ENCODE results near the gene SPCS1.

Gene SPCS1

GRCh38 chr3:52694528-52695189, 11.2 kb upstream of the SPCS1 start:
- Histone ChIP-seq H3K4me1 (ENCODE audit: control insufficient read depth in 2 of 2, insufficient read depth in 2 of 2, low read length in 2 of 2) (peaks cover 0 to 4% of the 10 kb centered on the region in 2 donors), H3K27me3 (ENCODE audit: control insufficient read depth in 2 of 2, insufficient read depth in 2 of 2, low read length in 2 of 2) (no peaks in the 10 kb centered on the region), H3K9ac (ENCODE audit: low read depth in 1 of 2, low read length in 2 of 2) (no peak overlapping the region), H3K4me3 (ENCODE audit: low read length in 2 of 2) (no peak overlapping the region), H3K9me3 (ENCODE audit: control insufficient read depth in 2 of 2, low read length in 2 of 2) (no peaks in the 10 kb centered on the region), H3K27ac (ENCODE audit: low read depth in 2 of 2, low read length in 2 of 2) (no peak overlapping the region), H3K36me3 (ENCODE audit: control insufficient read depth in 2 of 2, insufficient read depth in 2 of 2, low read length in 2 of 2) (peaks cover 65 to 75% of the 10 kb centered on the region in 2 donors)

- H3K27ac ChIP-seq (ENCODE audit: low read depth in 2 of 2, low read length in 2 of 2) = no peak overlapping the region
- peaks cover 0 to 4% of the 10 kb centered on the region in 2 donors for H3K4me1 ChIP-seq (ENCODE audit: control insufficient read depth in 2 of 2, insufficient read depth in 2 of 2, low read length in 2 of 2)
- H3K36me3 ChIP-seq (ENCODE audit: control insufficient read depth in 2 of 2, insufficient read depth in 2 of 2, low read length in 2 of 2) = peaks cover 55 to 66% of the 10 kb centered on the region in 2 donors
- no peaks in the 10 kb centered on the region for H3K9me3 ChIP-seq (ENCODE audit: control insufficient read depth in 2 of 2, low read length in 2 of 2)
- no peaks in the 10 kb centered on the region for H3K27me3 ChIP-seq (ENCODE audit: control insufficient read depth in 2 of 2, insufficient read depth in 2 of 2, low read length in 2 of 2)
- H3K9ac ChIP-seq (ENCODE audit: low read depth in 1 of 2, low read length in 2 of 2) = no peak overlapping the region
- H3K4me3 ChIP-seq (ENCODE audit: low read length in 2 of 2) = no peak overlapping the region
Measured at GRCh38 chr3:52695798-52696671, 9.9 kb upstream of the SPCS1 start.

DNA sequence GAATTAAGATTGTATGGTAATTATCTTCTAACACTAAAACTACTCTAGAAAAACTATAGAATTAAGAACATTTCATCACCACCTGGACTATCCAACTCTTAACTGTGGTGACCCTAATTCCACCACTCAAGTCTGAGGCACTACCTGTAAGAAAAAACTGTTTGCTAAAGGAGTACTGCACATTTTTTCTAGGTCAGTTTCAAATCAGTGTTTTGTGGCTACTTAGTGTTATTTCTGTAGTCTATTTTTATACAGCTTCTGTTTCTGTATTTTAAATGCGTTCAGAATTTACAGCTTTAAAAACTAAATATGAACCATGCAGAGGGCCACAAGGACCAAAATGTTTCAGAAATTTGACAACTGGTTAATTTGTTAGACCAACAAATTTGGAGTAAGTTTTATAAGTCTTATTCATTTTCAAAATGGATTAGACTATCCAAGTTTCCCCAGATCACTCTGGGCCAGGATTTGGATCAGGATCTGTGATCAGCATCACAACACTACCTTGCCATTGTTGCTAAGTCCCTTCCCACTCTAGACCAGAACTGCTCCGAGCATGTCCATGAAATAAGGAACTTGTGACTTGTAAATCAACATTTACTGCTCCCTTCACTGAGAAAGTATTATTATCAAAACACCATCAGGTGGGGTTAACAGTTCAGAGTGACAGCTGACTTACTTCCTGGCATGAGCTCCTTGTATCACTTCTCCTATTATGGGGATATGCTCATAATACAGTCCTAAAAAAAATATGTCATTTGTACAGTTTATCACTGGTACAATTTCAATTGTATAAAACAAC, 8.9 kb upstream of the SPCS1 start:
- peak overlapping the region in 1 of 2 donors; percentile 7 for H3K27ac ChIP-seq (ENCODE audit: low read depth in 2 of 2, low read length in 2 of 2)
- no peaks in the 10 kb centered on the region for H3K9me3 ChIP-seq (ENCODE audit: control insufficient read depth in 2 of 2, low read length in 2 of 2)
- no peak overlapping the region for H3K9ac ChIP-seq (ENCODE audit: low read depth in 1 of 2, low read length in 2 of 2)
- H3K4me3 ChIP-seq (ENCODE audit: low read length in 2 of 2) = no peak overlapping the region
- peaks cover 51 to 59% of the 10 kb centered on the region in 2 donors for H3K36me3 ChIP-seq (ENCODE audit: control insufficient read depth in 2 of 2, insufficient read depth in 2 of 2, low read length in 2 of 2)
- no peaks in the 10 kb centered on the region for H3K27me3 ChIP-seq (ENCODE audit: control insufficient read depth in 2 of 2, insufficient read depth in 2 of 2, low read length in 2 of 2)
- H3K4me1 ChIP-seq (ENCODE audit: control insufficient read depth in 2 of 2, insufficient read depth in 2 of 2, low read length in 2 of 2) = peaks cover 0 to 4% of the 10 kb centered on the region in 2 donors

GRCh38 chr3:52697632-52697965, 8.3 kb upstream of the SPCS1 start:
- Histone ChIP-seq H3K9me3 (ENCODE audit: control insufficient read depth in 2 of 2, low read length in 2 of 2) (no peaks in the 10 kb centered on the region), H3K4me3 (ENCODE audit: low read length in 2 of 2) (no peak overlapping the region), H3K4me1 (ENCODE audit: control insufficient read depth in 2 of 2, insufficient read depth in 2 of 2, low read length in 2 of 2) (peaks cover 0 to 4% of the 10 kb centered on the region in 2 donors), H3K27ac (ENCODE audit: low read depth in 2 of 2, low read length in 2 of 2) (peak overlapping the region in 1 of 2 donors; percentile 7), H3K9ac (ENCODE audit: low read depth in 1 of 2, low read length in 2 of 2) (no peak overlapping the region), H3K36me3 (ENCODE audit: control insufficient read depth in 2 of 2, insufficient read depth in 2 of 2, low read length in 2 of 2) (peaks cover 49 to 53% of the 10 kb centered on the region in 2 donors), H3K27me3 (ENCODE audit: control insufficient read depth in 2 of 2, insufficient read depth in 2 of 2, low read length in 2 of 2) (no peaks in the 10 kb centered on the region)

GRCh38 chr3:52703341-52703740, 2.6 kb upstream of the SPCS1 start:
- Histone ChIP-seq H3K36me3 (ENCODE audit: control insufficient read depth in 2 of 2, insufficient read depth in 2 of 2, low read length in 2 of 2) (peaks cover 3 to 9% of the 10 kb centered on the region in 2 donors), H3K9me3 (ENCODE audit: control insufficient read depth in 2 of 2, low read length in 2 of 2) (no peaks in the 10 kb centered on the region), H3K27ac (ENCODE audit: low read depth in 2 of 2, low read length in 2 of 2) (no peak overlapping the region), H3K9ac (ENCODE audit: low read depth in 1 of 2, low read length in 2 of 2) (no peak overlapping the region), H3K4me1 (ENCODE audit: control insufficient read depth in 2 of 2, insufficient read depth in 2 of 2, low read length in 2 of 2) (peaks cover 19 to 21% of the 10 kb centered on the region in 2 donors), H3K4me3 (ENCODE audit: low read length in 2 of 2) (peak overlapping the region in 1 of 2 donors; percentile 33), H3K27me3 (ENCODE audit: control insufficient read depth in 2 of 2, insufficient read depth in 2 of 2, low read length in 2 of 2) (no peaks in the 10 kb centered on the region)

DNA sequence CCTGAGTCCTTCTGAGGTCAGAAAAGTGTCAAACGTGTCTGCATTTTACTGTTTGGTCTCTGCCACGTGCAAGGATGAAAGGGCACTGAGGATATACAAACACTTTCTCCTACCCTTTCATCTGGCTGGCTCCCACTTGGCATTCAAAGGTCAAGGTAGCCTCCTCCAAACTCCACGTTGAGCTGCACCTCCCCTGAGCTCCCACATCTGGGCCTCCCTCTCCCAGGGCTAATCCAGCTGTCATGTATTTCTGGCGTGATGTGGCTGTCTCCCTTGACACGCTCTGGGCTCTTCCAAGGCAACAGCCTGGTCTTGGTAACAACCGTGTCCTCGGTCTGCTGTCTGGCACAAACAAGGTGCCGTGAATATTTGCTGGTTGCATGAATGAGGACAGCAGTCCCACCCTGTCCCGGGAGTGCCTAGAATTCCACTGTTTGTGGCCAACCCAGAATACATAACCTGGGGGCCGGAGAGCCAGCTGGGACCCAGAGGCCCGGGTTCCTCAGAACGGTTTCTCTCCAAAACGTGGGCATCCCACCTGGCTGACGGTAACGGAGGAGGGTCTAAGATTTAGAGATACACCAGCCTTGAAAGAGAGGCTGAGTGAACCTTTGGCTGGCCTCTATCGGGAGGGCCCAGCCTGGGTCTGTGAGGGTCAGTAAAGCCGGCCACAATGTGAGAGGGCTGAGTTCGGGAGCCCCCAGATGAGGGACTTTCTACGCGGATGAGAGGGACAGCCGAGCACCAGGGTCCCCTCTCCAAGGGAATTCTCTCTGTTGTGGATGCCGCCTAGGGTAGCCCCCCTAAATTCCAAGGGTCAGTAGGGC, 1.1 kb upstream of the SPCS1 start:
- H3K9ac ChIP-seq (ENCODE audit: low read depth in 1 of 2, low read length in 2 of 2) = peak overlapping the region; percentile 75 to 92
- no peaks in the 10 kb centered on the region for H3K27me3 ChIP-seq (ENCODE audit: control insufficient read depth in 2 of 2, insufficient read depth in 2 of 2, low read length in 2 of 2)
- peak overlapping the region; percentile 90 to 97 for H3K4me3 ChIP-seq (ENCODE audit: low read length in 2 of 2)
- H3K4me1 ChIP-seq (ENCODE audit: control insufficient read depth in 2 of 2, insufficient read depth in 2 of 2, low read length in 2 of 2) = peaks cover 19 to 21% of the 10 kb centered on the region in 2 donors
- H3K27ac ChIP-seq (ENCODE audit: low read depth in 2 of 2, low read length in 2 of 2) = peak overlapping the region; percentile 88 to 92
- H3K36me3 ChIP-seq (ENCODE audit: control insufficient read depth in 2 of 2, insufficient read depth in 2 of 2, low read length in 2 of 2) = peaks cover 8 to 16% of the 10 kb centered on the region in 2 donors
- no peaks in the 10 kb centered on the region for H3K9me3 ChIP-seq (ENCODE audit: control insufficient read depth in 2 of 2, low read length in 2 of 2)

- H3K9me3 ChIP-seq (ENCODE audit: control insufficient read depth in 2 of 2, low read length in 2 of 2) = no peaks in the 10 kb centered on the region
Measured at GRCh38 chr3:52705438-52705687, 543 bp upstream of the SPCS1 start.

DNA sequence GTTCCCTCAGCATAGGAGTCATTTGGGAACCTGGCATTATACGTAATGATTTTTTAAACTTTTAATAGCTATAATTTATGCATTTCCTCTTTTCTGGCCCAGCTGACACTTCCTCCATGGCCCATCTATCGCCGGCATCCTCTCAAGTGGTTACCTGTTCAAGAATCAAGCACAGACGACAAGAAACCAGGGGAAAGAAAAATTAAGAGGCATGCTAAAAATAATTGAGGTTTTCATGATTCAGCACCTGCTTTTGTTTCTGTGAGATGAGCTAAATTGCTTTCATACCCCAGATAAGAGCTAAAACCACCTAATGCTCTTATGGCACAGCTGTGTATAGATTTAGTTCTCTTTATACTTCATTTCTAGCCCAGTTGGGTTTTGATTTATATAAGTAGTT, 1.7 kb downstream of the SPCS1 start:
- H3K4me3 ChIP-seq (ENCODE audit: low read length in 2 of 2) = peak overlapping the region; percentile 19 to 97
- H3K9me3 ChIP-seq (ENCODE audit: control insufficient read depth in 2 of 2, low read length in 2 of 2) = no peaks in the 10 kb centered on the region
- no peak overlapping the region for H3K9ac ChIP-seq (ENCODE audit: low read depth in 1 of 2, low read length in 2 of 2)
- peak overlapping the region in 1 of 2 donors; percentile 43 for H3K27ac ChIP-seq (ENCODE audit: low read depth in 2 of 2, low read length in 2 of 2)
- H3K4me1 ChIP-seq (ENCODE audit: control insufficient read depth in 2 of 2, insufficient read depth in 2 of 2, low read length in 2 of 2) = peaks cover 19 to 21% of the 10 kb centered on the region in 2 donors
- no peaks in the 10 kb centered on the region for H3K27me3 ChIP-seq (ENCODE audit: control insufficient read depth in 2 of 2, insufficient read depth in 2 of 2, low read length in 2 of 2)
- peaks cover 8 to 16% of the 10 kb centered on the region in 2 donors for H3K36me3 ChIP-seq (ENCODE audit: control insufficient read depth in 2 of 2, insufficient read depth in 2 of 2, low read length in 2 of 2)

More at GRCh38 chr3:52705438-52705687, 543 bp upstream of the SPCS1 start:
- Histone ChIP-seq H3K27me3 (ENCODE audit: control insufficient read depth in 2 of 2, insufficient read depth in 2 of 2, low read length in 2 of 2) (no peaks in the 10 kb centered on the region), H3K4me1 (ENCODE audit: control insufficient read depth in 2 of 2, insufficient read depth in 2 of 2, low read length in 2 of 2) (peaks cover 19 to 21% of the 10 kb centered on the region in 2 donors), H3K27ac (ENCODE audit: low read depth in 2 of 2, low read length in 2 of 2) (peak overlapping the region; percentile 88 to 92), H3K4me3 (ENCODE audit: low read length in 2 of 2) (peak overlapping the region; percentile 90 to 97), H3K36me3 (ENCODE audit: control insufficient read depth in 2 of 2, insufficient read depth in 2 of 2, low read length in 2 of 2) (peaks cover 8 to 13% of the 10 kb centered on the region in 2 donors), H3K9ac (ENCODE audit: low read depth in 1 of 2, low read length in 2 of 2) (peak overlapping the region; percentile 75 to 92)

GRCh38 chr3:52710512-52710911, 4.6 kb downstream of the SPCS1 start:
- H3K27ac ChIP-seq (ENCODE audit: low read depth in 2 of 2, low read length in 2 of 2) = peak overlapping the region in 1 of 2 donors; percentile 32
- H3K27me3 ChIP-seq (ENCODE audit: control insufficient read depth in 2 of 2, insufficient read depth in 2 of 2, low read length in 2 of 2) = no peaks in the 10 kb centered on the region
- no peaks in the 10 kb centered on the region for H3K9me3 ChIP-seq (ENCODE audit: control insufficient read depth in 2 of 2, low read length in 2 of 2)
- no peak overlapping the region for H3K9ac ChIP-seq (ENCODE audit: low read depth in 1 of 2, low read length in 2 of 2)
- H3K36me3 ChIP-seq (ENCODE audit: control insufficient read depth in 2 of 2, insufficient read depth in 2 of 2, low read length in 2 of 2) = peaks cover 8 to 17% of the 10 kb centered on the region in 2 donors
- H3K4me3 ChIP-seq (ENCODE audit: low read length in 2 of 2) = no peak overlapping the region
- H3K4me1 ChIP-seq (ENCODE audit: control insufficient read depth in 2 of 2, insufficient read depth in 2 of 2, low read length in 2 of 2) = peaks cover 14 to 15% of the 10 kb centered on the region in 2 donors

Data from mucosa of rectum (tissue), 2 donors.